GM18909 (cell line): Measurements from ENCODE around the gene S100A7A.
"Not testable (repeated sequence)": the region's sequence is repeated elsewhere in the genome, so short reads cannot be mapped to it uniquely, and the experiment has no call there.

Source experiments
- ATAC-seq: cut with Tn5 transposase; IDR thresholded peaks from one replicate; pipeline ENCODE4 v1.9.1; 2021; ENCODE audit warnings: mild to moderate bottlenecking; ENCODE audit not compliant: unreplicated experiment, poor library complexity

Gene S100A7A

GRCh38 chr1:153419436-153419793 is 3.1 kb downstream of the S100A7A start:
- ATAC-seq: not testable (repeated sequence)

- ATAC-seq: no peak
Measured at GRCh38 chr1:153420306-153420705, 4.0 kb downstream of the S100A7A start.

- no peak for ATAC-seq
Measured at GRCh38 chr1:153422450-153423068, 6.2 kb downstream of the S100A7A start.

- ATAC-seq: no peak
Measured at GRCh38 chr1:153426809-153427208, 10.5 kb downstream of the S100A7A start.

GRCh38 chr1:153428073-153428638 is 11.8 kb downstream of the S100A7A start:
- no peak for ATAC-seq

GRCh38 chr1:153428791-153429190 is 12.5 kb downstream of the S100A7A start:
- no peak for ATAC-seq

- ATAC-seq: no peak
Measured at GRCh38 chr1:153429266-153430165, 13.2 kb downstream of the S100A7A start.

- no peak for ATAC-seq
Measured at GRCh38 chr1:153430166-153430553, 13.8 kb downstream of the S100A7A start.

GRCh38 chr1:153430561-153430960 is 14.2 kb downstream of the S100A7A start:
- no peak for ATAC-seq

- ATAC-seq: no peak
Measured at GRCh38 chr1:153431002-153431401, 14.7 kb downstream of the S100A7A start.

- no peak for ATAC-seq
Measured at GRCh38 chr1:153431427-153431826, 15.1 kb downstream of the S100A7A start.

GRCh38 chr1:153431928-153432327 is 15.6 kb downstream of the S100A7A start:
- no peak for ATAC-seq

GRCh38 chr1:153432874-153433681 is 16.8 kb downstream of the S100A7A start:
- ATAC-seq: no peak

GRCh38 chr1:153434746-153435455 is 18.6 kb downstream of the S100A7A start:
- no peak for ATAC-seq

- ATAC-seq: no peak
Measured at GRCh38 chr1:153437236-153437635, 20.9 kb downstream of the S100A7A start.

GRCh38 chr1:153438599-153438998 is 22.3 kb downstream of the S100A7A start:
- ATAC-seq: no peak

- ATAC-seq: no peak
Measured at GRCh38 chr1:153439273-153439672, 23.0 kb downstream of the S100A7A start.

GRCh38 chr1:153441238-153441755 is 25.0 kb downstream of the S100A7A start:
- ATAC-seq: no peak

- ATAC-seq: no peak
Measured at GRCh38 chr1:153443486-153443885, 27.2 kb downstream of the S100A7A start.

GRCh38 chr1:153444078-153444477 is 27.8 kb downstream of the S100A7A start:
- ATAC-seq: no peak
